HG03139 (cell line): ENCODE data around the gene CREM.

Source experiments
- ATAC-seq: cut with Tn5 transposase; IDR thresholded peaks from one replicate; pipeline ENCODE4 v1.9.1; 2021; ENCODE audit not compliant: unreplicated experiment

The CREM gene

DNA sequence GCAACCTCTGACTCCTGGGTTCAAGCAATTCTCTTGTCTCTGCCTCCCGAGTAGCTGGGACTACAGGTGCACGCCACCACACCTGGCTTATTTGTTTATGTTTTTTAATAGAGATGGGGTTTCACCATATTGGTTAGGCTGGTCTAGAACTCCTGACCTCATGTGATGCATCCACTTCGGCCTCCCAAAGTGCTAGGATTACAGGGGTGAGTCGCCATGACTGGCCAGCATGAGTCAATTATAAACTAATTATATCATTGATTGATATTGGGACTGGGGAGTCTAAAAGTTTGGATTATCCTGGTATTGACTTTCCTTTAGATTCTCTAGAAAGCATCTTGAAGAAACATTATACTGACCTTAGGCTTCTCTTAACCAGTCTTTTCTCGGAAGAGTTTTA lies 135.8 kb downstream of the CREM start:
- ATAC-seq, result no peak
